H1 (cell line): ENCODE measurements around the gene ILKAP. TPM values are rescaled to one million over a fixed set of nuclear protein-coding genes. Genes with fewer than 3 reads are reported as not detected.

Source experiments
- CEBPB ChIP-seq: IDR thresholded peaks from 2 replicates; pipeline ENCODE4 v1.6.1; 2012; ENCODE audit warnings: low read depth, low read length
- CHD2 ChIP-seq: IDR thresholded peaks from 2 replicates; pipeline ENCODE4 v1.6.1; 2012; ENCODE audit warnings: low read length, improper control_type of control experiment
- EGR1 ChIP-seq: IDR thresholded peaks from 2 replicates; pipeline ENCODE4 v1.6.1; 2011; ENCODE audit warnings: low read depth, low read length, borderline replicate concordance
- HDAC2 ChIP-seq, 2 experiments: fragments of 300-600 bp in 1 of 2; sonication (generic) in 1 of 2; IDR thresholded peaks; 2 replicates each; pipeline ENCODE4 v1.6.1; 2011 to 2012; ENCODE audit warnings: low read depth in 2 of 2, low read length in 2 of 2, mild to moderate bottlenecking in 2 of 2, moderate library complexity in 2 of 2, borderline replicate concordance in 1 of 2, inconsistent platforms in 1 of 2
- JUND ChIP-seq: IDR thresholded peaks from 2 replicates; pipeline ENCODE4 v1.6.1; 2011; ENCODE audit warnings: mild to moderate bottlenecking, improper control_type of control experiment, low read length
- KDM5A ChIP-seq: fragments of 200-600 bp; IDR thresholded peaks from 2 replicates; pipeline ENCODE4 v1.7.1; 2012; ENCODE audit warnings: mild to moderate bottlenecking, low read length, inconsistent platforms, mixed read lengths
- POU5F1 ChIP-seq: IDR thresholded peaks from 2 replicates; pipeline ENCODE4 v1.6.1; 2011; ENCODE audit warnings: low read depth, mild to moderate bottlenecking, low read length, moderate library complexity
- SIN3A ChIP-seq, 2 experiments: IDR thresholded peaks in 1 of 2; conservative IDR thresholded peaks in 1 of 2; 2 replicates each; pipeline ENCODE4 v1.6.1; 2011 to 2012; ENCODE audit warnings: low read length in 2 of 2, improper control_type of control experiment in 1 of 2, low read depth in 1 of 2, mild to moderate bottlenecking in 1 of 2
- SP1 ChIP-seq: IDR thresholded peaks from 2 replicates; pipeline ENCODE4 v1.6.1; 2011; ENCODE audit warnings: low read depth, low read length
- ZNF274 ChIP-seq: IDR thresholded peaks from 2 replicates; pipeline ENCODE4 v1.7.0; 2012; ENCODE audit warnings: low read length, borderline replicate concordance; ENCODE audit errors: extremely low read depth
- polyA plus RNA-seq, 7 experiments: library from polyadenylated mRNA; depleted of rRNA in 3 of 7; stranded (reverse) in 5 of 7; unstranded in 2 of 7; fragments of >200 nt in 5 of 7; fragments of 200-250 nt in 2 of 7; gene quantifications; 1 replicate in 5 of 7; 2 replicates in 1 of 7; 4 replicates in 1 of 7; pipeline versions ENCODE4 v1.2.1 to v1.2.3, GENCODE V29; 2011 to 2013; ENCODE audit warnings: missing spikeins in 2 of 7, mixed read lengths in 2 of 7
- total RNA-seq: library from RNA; stranded (reverse); fragmentation: NEBNext Ultra II Directional; extraction: Animal tissue kit (Norgen Biotek cat#: 25700); gene quantifications from 2 replicates; pipeline ENCODE4 v1.2.1, GENCODE V29; 2021

Gene ILKAP
- total and polyA plus RNA-seq, 2 of the 8 experiments (the other 6 are each of a cell fraction or from before 2014, with no cell fraction given): 23.5 to 33.8 TPM

DNA sequence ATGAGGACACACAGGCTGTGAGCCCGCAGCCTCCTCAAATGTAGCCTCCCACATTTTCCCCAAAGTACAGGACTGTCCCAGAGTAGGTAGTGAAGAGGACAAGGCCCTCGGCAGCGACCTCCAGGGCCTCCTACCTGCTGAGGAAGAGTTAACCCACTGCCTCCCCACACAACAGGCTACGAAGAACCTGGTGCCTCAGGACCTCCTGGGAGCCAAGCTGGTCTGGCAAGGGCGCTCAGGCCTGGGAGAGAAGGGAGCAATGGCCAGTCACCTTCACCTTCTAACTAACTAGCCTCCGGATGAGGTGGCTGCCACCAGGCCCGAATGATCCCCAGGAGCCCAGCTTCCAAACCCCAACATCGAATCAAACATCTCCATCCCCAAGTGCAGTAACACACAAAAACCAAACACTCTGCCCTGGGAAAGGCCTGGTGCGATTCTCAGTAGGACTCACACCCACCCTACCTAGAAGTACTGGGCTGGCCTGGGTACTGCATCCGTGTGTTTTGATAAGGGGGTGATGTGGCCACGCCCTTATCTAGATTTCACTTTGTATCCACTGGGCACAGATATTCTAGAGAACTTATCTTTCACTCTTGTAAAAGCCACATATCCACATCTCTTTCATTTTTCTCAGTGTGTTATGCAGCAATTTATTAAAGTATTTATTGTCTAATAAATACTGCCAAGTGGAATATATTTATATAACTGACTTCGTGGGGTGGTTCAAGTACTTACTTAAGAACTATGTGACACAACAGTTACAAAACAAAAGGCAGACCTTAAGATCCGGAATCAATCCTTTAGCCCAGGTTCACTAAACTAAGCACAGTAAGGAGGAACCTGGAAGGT lies 35.1 kb downstream of the ILKAP start (continued):
- TF ChIP-seq EGR1 (no peak), SIN3A (conservative IDR thresholded peaks at IDR 0.05 in 1 of 2, IDR thresholded peaks at IDR 0.05 in 1 of 2; ENCODE audit: low read depth in 1 of 2, low read length in 2 of 2) (no peak), JUND (no peak), CEBPB (no peak), ZNF274 (no peak), HDAC2 (IDR thresholded peaks at IDR 0.05; ENCODE audit: borderline replicate concordance in 1 of 2, low read depth in 2 of 2, low read length in 2 of 2) (no peak), SP1 (no peak), POU5F1 (no peak), CHD2 (no peak), KDM5A (no peak)
- TF ChIP-seq, all 59 proteins: peak for 0
